HepG2 (cell line): ENCODE data around the gene ZNF446. TPM values are rescaled to one million over a fixed set of nuclear protein-coding genes. Genes with fewer than 3 reads are reported as not detected.

Source experiments
- ATAC-seq: fragments of 200-7000 bp; cut with Tn5 transposase; 3 replicates; pipeline ENCODE4 v1.9.1; 2020; ENCODE audit warnings: mild to moderate bottlenecking, moderate library complexity
- BruUV-seq: library from RNA; stranded (reverse); fragments of 400-500 nt; replicated peaks from 2 replicates; lab custom pipeline; 2021; lab: Mats Ljungman, UMichigan
- CTCF ChIA-PET: fragments of 300-600 bp; formaldehyde crosslinking; extraction: SDS; loops from one replicate; lab custom pipeline; 2021; ENCODE audit warnings: low total read pairs, inconsistent platforms, low intra/inter-chr PET ratio; lab: Yijun Ruan, JAX
- POLR2A ChIA-PET: fragments of 350-600 bp; sonication (Branson Sonifier 250); formaldehyde crosslinking; loops from one replicate; lab custom pipeline; 2020; ENCODE audit warnings: antibody characterized with exemption, inconsistent platforms; lab: Yijun Ruan, JAX
- DNase-seq: peaks from one replicate; pipeline ENCODE4 v3.0.0-alpha.2; 2015; ENCODE audit warnings: low spot score
- FAIRE-seq: peaks from 3 replicates; lab custom pipeline; 2011; peaks lifted over from hg19 to GRCh38; lab: Jason Lieb, UNC
- H2AFZ ChIP-seq: one replicate; pipeline ENCODE4 v1.6.1; 2011; ENCODE audit warnings: low read length, inconsistent platforms
- H3K27ac ChIP-seq: fragments of 300-600 bp; 3 replicates; pipeline ENCODE4 v1.8.0; 2011; ENCODE audit warnings: mixed run types, mild to moderate bottlenecking, mixed read lengths, low read length, inconsistent platforms; ENCODE audit not compliant: insufficient read depth; ENCODE audit errors: extremely low read length
- H3K27me3 ChIP-seq, 2 experiments: fragments of 200-600 bp in 1 of 2; 2 replicates in 1 of 2; 3 replicates in 1 of 2; pipeline versions ENCODE4 v1.6.0 to v1.8.0; 2011; ENCODE audit warnings: low read length in 2 of 2, mild to moderate bottlenecking in 2 of 2, moderate library complexity in 2 of 2, inconsistent platforms in 1 of 2; ENCODE audit not compliant: insufficient read depth in 2 of 2, control insufficient read depth in 1 of 2
- H3K36me3 ChIP-seq, 2 experiments: fragments of 200-600 bp in 1 of 2; replicated peaks in 1 of 2; 2 replicates in 1 of 2; 3 replicates in 1 of 2; pipeline versions ENCODE4 v1.5.1 to v1.8.0; 2011; ENCODE audit warnings: low read length in 2 of 2, inconsistent platforms in 1 of 2; ENCODE audit not compliant: insufficient read depth in 2 of 2, control insufficient read depth in 1 of 2
- H3K4me1 ChIP-seq: 2 replicates; pipeline ENCODE4 v1.5.1; 2012; ENCODE audit warnings: low read length, inconsistent platforms; ENCODE audit not compliant: insufficient read depth
- H3K4me2 ChIP-seq: 2 replicates; pipeline ENCODE4 v1.6.0; 2011; ENCODE audit warnings: low read depth, low read length, inconsistent platforms
- H3K4me3 ChIP-seq, 3 experiments: fragments of 200-600 bp in 1 of 3; sonication (generic), shearing (Covaris generic) in 1 of 3; replicated peaks in 1 of 3; 2 replicates each; pipeline ENCODE4 v1.5.1; 2011 to 2016; ENCODE audit warnings: low read length in 3 of 3, inconsistent platforms in 2 of 3, low read depth in 2 of 3, mild to moderate bottlenecking in 2 of 3, control low read depth in 1 of 3, mixed read lengths in 1 of 3; ENCODE audit not compliant: insufficient read depth in 1 of 3
- H3K79me2 ChIP-seq: one replicate; pipeline ENCODE4 v1.6.1; 2011; ENCODE audit warnings: low read length, inconsistent platforms; ENCODE audit not compliant: insufficient read depth
- H3K9ac ChIP-seq: 2 replicates; pipeline ENCODE4 v1.6.0; 2011; ENCODE audit warnings: mild to moderate bottlenecking, low read depth, low read length, inconsistent platforms; ENCODE audit not compliant: insufficient read depth
- H3K9me3 ChIP-seq: 2 replicates; pipeline ENCODE4 v1.5.1; 2012; ENCODE audit warnings: mild to moderate bottlenecking, low read length
- H4K20me1 ChIP-seq: 2 replicates; pipeline ENCODE4 v1.6.0; 2011; ENCODE audit warnings: inconsistent platforms, mild to moderate bottlenecking, low read length, moderate library complexity; ENCODE audit not compliant: insufficient read depth
- EED ChIP-seq: sonication (generic); formaldehyde crosslinking; IDR thresholded peaks from 2 replicates; pipeline ENCODE4 v1.5.0; 2020; ENCODE audit warnings: mild to moderate bottlenecking, missing genetic modification reagents
- GTF2F1 ChIP-seq: fragments of 150-350 bp; IDR thresholded peaks from 2 replicates; pipeline ENCODE4 v1.6.1; 2014; ENCODE audit warnings: low read length
- KAT7 ChIP-seq: IDR thresholded peaks from 2 replicates; pipeline ENCODE4 v1.6.1; 2018; ENCODE audit warnings: borderline replicate concordance, missing compliant biosample characterization
- NFE2L1 ChIP-seq: sonication (generic); formaldehyde crosslinking; IDR thresholded peaks from 2 replicates; pipeline ENCODE4 v1.4.0; 2020; ENCODE audit warnings: missing genetic modification reagents, mild to moderate bottlenecking, borderline replicate concordance
- RARA ChIP-seq: IDR thresholded peaks from 2 replicates; pipeline ENCODE4 v1.6.1; 2016; ENCODE audit warnings: missing genetic modification reagents, missing compliant biosample characterization
- TRIM24 ChIP-seq: sonication (generic); formaldehyde crosslinking; IDR thresholded peaks from 2 replicates; pipeline ENCODE4 v1.8.0; 2022; ENCODE audit warnings: mild to moderate bottlenecking, missing genetic modification reagents
- ZNF577 ChIP-seq: sonication (generic); formaldehyde crosslinking; IDR thresholded peaks from 2 replicates; pipeline ENCODE4 v1.4.0; 2020; ENCODE audit warnings: mild to moderate bottlenecking, low read depth, missing genetic modification reagents, borderline replicate concordance
- ZNF878 ChIP-seq: sonication (generic); formaldehyde crosslinking; IDR thresholded peaks from 2 replicates; pipeline ENCODE4 v1.8.1; 2023; ENCODE audit warnings: mild to moderate bottlenecking, missing genetic modification reagents, moderate library complexity
- WGBS: methylation state at CpG from one replicate; pipeline ENCODE4 v1.1.6; 2017; ENCODE audit warnings: low lambda C conversion rate; 5-methylcytosine and 5-hydroxymethylcytosine counted together
- in situ Hi-C: cut with HindIII; loops from 2 replicates; pipeline ENCODE4 v1.10.0; 2017; ENCODE audit warnings: low pct_unique_long_range_greater_than_20kb; ENCODE audit not compliant: extremely low pct_ligation_motif_present
- intact Hi-C: fragments of 100-400 bp; cut with micrococcal nuclease; formaldehyde crosslinking; loops from one replicate; pipeline ENCODE4 v1.10.0; 2022; ENCODE audit not compliant: unreplicated experiment
- polyA plus RNA-seq, 8 experiments: library from polyadenylated mRNA; depleted of rRNA in 3 of 8; stranded (reverse) in 7 of 8; unstranded in 1 of 8; fragments of >200 nt; fragmentation: Illumina TruSeq in 4 of 8; extraction: Trizol in 4 of 8; gene quantifications; 2 replicates each; pipeline versions ENCODE4 v1.2.1 to v1.2.3, GENCODE V29; 2011 to 2016; ENCODE audit warnings: low read depth in 4 of 8, missing spikeins in 1 of 8, mixed read lengths in 1 of 8; ENCODE audit not compliant: insufficient read depth in 1 of 8
- total RNA-seq, 5 experiments: library from RNA; depleted of rRNA; stranded (reverse); fragments of >200 nt; fragmentation: Illumina TruSeq; extraction: Trizol; gene quantifications; 2 replicates each; pipeline ENCODE4 v1.2.3, GENCODE V29; 2016; ENCODE audit warnings: low read depth in 1 of 5
- TF ChIP-seq, protein P1 (sequence below): sonication (generic); formaldehyde crosslinking; IDR thresholded peaks from 2 replicates; pipeline ENCODE4 v1.5.1; 2020; ENCODE audit warnings: missing genetic modification reagents, mild to moderate bottlenecking, borderline replicate concordance
- TF ChIP-seq, protein P2 (sequence below): IDR thresholded peaks from 2 replicates; pipeline ENCODE4 v1.6.1; 2016; ENCODE audit warnings: low read depth

Gene ZNF446
- total and polyA plus RNA-seq, 2 of the 13 experiments (the other 11 are each of a cell fraction or from before 2014, with no cell fraction given): 3.0 to 3.6 TPM

- ChIA-PET CTCF (no interaction called here), POLR2A (no interaction called here)
- no TSS peak for BruUV-seq
- in situ Hi-C loops: no loop called here
- TF ChIP-seq KAT7 (CRISPR knock-in tag) (no peak), ZNF878 (CRISPR knock-in tag) (no peak), NFE2L1 (no peak), RARA (CRISPR knock-in tag) (no peak), EED (CRISPR knock-in tag) (no peak), TRIM24 (CRISPR knock-in tag) (no peak), GTF2F1 (no peak), ZNF577 (CRISPR knock-in tag) (no peak)
- TF ChIP-seq, protein P1, sequence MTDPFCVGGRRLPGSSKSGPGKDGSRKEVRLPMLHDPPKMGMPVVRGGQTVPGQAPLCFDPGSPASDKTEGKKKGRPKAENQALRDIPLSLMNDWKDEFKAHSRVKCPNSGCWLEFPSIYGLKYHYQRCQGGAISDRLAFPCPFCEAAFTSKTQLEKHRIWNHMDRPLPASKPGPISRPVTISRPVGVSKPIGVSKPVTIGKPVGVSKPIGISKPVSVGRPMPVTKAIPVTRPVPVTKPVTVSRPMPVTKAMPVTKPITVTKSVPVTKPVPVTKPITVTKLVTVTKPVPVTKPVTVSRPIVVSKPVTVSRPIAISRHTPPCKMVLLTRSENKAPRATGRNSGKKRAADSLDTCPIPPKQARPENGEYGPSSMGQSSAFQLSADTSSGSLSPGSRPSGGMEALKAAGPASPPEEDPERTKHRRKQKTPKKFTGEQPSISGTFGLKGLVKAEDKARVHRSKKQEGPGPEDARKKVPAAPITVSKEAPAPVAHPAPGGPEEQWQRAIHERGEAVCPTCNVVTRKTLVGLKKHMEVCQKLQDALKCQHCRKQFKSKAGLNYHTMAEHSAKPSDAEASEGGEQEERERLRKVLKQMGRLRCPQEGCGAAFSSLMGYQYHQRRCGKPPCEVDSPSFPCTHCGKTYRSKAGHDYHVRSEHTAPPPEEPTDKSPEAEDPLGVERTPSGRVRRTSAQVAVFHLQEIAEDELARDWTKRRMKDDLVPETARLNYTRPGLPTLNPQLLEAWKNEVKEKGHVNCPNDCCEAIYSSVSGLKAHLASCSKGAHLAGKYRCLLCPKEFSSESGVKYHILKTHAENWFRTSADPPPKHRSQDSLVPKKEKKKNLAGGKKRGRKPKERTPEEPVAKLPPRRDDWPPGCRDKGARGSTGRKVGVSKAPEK (CRISPR knock-in tag): no peak
- TF ChIP-seq, protein P2, sequence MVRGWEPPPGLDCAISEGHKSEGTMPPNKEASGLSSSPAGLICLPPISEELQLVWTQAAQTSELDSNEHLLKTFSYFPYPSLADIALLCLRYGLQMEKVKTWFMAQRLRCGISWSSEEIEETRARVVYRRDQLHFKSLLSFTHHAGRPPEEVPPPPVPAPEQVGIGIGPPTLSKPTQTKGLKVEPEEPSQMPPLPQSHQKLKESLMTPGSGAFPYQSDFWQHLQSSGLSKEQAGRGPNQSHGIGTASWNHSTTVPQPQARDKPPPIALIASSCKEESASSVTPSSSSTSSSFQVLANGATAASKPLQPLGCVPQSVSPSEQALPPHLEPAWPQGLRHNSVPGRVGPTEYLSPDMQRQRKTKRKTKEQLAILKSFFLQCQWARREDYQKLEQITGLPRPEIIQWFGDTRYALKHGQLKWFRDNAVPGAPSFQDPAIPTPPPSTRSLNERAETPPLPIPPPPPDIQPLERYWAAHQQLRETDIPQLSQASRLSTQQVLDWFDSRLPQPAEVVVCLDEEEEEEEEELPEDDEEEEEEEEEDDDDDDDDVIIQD (CRISPR knock-in tag): no peak
- FAIRE-seq (no peak), DNase-seq (no peak), ATAC-seq (no peak)
- H3K9me3 ChIP-seq: no peaks in the 10 kb centered on the region
- no peaks in the 10 kb centered on the region for H4K20me1 ChIP-seq
- WGBS: 88% methylated on average over 23 of the region's 31 CpGs
- H3K4me1 ChIP-seq: no peaks in the 10 kb centered on the region
- H3K9ac ChIP-seq: no peak overlapping the region
- no peaks in the 10 kb centered on the region for H3K79me2 ChIP-seq
- no peak overlapping the region for H3K4me3 ChIP-seq
- no peak overlapping the region for H3K27ac ChIP-seq
- H3K36me3 ChIP-seq: no peaks in the 10 kb centered on the region
- no peak overlapping the region for H2AFZ ChIP-seq
- no peak overlapping the region for H3K4me2 ChIP-seq
- no peaks in the 10 kb centered on the region for H3K27me3 ChIP-seq
- intact Hi-C loops: no loop called here
These were observed 35.6 kb upstream of the ZNF446 start for GRCh38 chr19:58440556-58440955.
